Prostate gland (tissue), 2 donors: ENCODE data around the gene KTN1.
A peak's percentile ranks its signal among the peaks of the same experiment; 100 is the strongest.

Experiments
- CTCF ChIP-seq, 4 experiments: fragments of 200-600 bp in 2 of 4; fragments of 450-650 bp in 2 of 4; sonication (generic) in 2 of 4; IDR thresholded peaks; 1 replicate in 3 of 4; 2 replicates in 1 of 4; pipeline ENCODE4 v1.5.1; 2016 to 2019; ENCODE audit warnings: antibody characterized with exemption in 4 of 4, mild to moderate bottlenecking in 2 of 4, moderate library complexity in 2 of 4
- POLR2A ChIP-seq: fragments of 450-650 bp; IDR thresholded peaks from one replicate; pipeline ENCODE4 v1.6.1; 2016; ENCODE audit warnings: antibody characterized with exemption, mild to moderate bottlenecking
- POLR2AphosphoS5 ChIP-seq: sonication (generic); formaldehyde crosslinking; IDR thresholded peaks from one replicate; pipeline ENCODE4 v1.6.1; 2017; ENCODE audit warnings: antibody characterized with exemption

GRCh38 chr14:55730592-55731310, 150.7 kb downstream of the KTN1 start:
- TF ChIP-seq CTCF (IDR thresholded peaks at IDR 0.05) (no peak), POLR2AphosphoS5 (peak; percentile 44), POLR2A (no peak)
